ENCODE results near the gene PTPN4. TPM values are rescaled to one million over a fixed set of nuclear protein-coding genes. Genes with fewer than 3 reads are reported as not detected.

PTPN4 gene, protein sequence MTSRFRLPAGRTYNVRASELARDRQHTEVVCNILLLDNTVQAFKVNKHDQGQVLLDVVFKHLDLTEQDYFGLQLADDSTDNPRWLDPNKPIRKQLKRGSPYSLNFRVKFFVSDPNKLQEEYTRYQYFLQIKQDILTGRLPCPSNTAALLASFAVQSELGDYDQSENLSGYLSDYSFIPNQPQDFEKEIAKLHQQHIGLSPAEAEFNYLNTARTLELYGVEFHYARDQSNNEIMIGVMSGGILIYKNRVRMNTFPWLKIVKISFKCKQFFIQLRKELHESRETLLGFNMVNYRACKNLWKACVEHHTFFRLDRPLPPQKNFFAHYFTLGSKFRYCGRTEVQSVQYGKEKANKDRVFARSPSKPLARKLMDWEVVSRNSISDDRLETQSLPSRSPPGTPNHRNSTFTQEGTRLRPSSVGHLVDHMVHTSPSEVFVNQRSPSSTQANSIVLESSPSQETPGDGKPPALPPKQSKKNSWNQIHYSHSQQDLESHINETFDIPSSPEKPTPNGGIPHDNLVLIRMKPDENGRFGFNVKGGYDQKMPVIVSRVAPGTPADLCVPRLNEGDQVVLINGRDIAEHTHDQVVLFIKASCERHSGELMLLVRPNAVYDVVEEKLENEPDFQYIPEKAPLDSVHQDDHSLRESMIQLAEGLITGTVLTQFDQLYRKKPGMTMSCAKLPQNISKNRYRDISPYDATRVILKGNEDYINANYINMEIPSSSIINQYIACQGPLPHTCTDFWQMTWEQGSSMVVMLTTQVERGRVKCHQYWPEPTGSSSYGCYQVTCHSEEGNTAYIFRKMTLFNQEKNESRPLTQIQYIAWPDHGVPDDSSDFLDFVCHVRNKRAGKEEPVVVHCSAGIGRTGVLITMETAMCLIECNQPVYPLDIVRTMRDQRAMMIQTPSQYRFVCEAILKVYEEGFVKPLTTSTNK
- total RNA-seq, result 10 to 100 TPM; 23.3 to 45.4 (median 39.1) TPM

DNA sequence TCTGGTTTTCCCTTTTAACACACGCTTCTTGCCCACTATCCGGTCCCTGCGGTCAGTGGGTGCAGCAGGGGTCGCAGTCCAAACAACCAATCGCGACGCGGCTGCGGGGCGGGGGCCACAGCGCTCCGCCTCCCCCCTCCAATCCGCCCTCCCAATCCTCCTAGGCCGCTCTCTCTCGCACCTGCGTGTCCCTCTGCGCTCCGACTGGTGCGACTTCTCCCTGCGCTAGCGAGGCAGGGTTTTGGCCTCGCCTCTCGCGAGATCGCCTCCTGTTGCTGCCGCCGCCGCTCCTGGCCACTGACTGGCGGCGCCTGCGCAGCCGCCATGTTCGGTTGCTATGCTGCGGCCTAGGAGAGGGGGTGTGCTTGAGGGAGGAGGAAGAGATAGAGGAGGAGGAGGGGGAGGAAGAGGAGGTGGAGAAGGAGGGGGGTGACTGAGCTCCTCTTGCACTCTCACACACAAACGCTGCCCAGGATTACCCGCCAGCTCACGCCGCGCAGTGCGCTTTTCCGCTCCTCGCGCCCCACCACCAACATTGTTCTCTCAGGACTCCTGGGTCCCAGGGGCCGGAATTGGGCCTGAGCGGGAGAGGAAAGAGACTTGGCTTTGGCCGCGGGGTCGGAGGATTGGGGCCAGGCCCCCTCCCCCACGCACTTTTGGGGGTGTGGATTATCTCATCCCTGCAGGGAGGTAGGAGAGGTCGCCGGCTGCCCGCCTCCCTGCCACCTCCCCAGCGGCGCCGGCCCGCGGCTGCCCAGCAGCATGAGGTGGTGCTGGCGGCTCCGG is at the start of gene PTPN4:
PTPN4 (plus strand) TSS at position 472 of the 786 bp plus-strand sequence. CDS start 49,932 bp downstream, outside the sequence.
- TF ChIP-seq, protein P1, sequence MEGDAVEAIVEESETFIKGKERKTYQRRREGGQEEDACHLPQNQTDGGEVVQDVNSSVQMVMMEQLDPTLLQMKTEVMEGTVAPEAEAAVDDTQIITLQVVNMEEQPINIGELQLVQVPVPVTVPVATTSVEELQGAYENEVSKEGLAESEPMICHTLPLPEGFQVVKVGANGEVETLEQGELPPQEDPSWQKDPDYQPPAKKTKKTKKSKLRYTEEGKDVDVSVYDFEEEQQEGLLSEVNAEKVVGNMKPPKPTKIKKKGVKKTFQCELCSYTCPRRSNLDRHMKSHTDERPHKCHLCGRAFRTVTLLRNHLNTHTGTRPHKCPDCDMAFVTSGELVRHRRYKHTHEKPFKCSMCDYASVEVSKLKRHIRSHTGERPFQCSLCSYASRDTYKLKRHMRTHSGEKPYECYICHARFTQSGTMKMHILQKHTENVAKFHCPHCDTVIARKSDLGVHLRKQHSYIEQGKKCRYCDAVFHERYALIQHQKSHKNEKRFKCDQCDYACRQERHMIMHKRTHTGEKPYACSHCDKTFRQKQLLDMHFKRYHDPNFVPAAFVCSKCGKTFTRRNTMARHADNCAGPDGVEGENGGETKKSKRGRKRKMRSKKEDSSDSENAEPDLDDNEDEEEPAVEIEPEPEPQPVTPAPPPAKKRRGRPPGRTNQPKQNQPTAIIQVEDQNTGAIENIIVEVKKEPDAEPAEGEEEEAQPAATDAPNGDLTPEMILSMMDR (IDR thresholded peaks at IDR 0.05; ENCODE audit: low read depth), result no peak

DNA sequence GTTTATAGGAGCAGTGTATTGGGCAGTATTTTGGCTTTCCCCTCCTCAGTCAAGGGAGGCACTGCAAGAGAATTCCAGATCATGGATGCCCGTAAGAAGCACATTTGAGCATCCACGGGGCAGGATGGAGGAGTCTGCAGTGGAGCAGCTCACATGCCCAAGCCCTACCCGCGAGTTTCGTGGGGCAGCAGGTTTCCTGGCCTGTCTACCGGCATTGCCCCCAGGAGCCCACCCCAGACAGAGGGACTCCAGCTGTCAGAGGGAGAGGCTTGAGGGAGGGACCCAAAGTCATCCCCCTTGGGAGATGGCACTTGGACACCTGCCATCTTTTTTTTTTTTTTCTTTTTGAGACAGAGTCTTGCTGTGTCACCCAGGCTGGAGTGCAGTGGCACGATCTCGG is 49.4 kb upstream of the PTPN4 start:
- TF ChIP-seq, protein P1 (IDR thresholded peaks at IDR 0.05; ENCODE audit: low read depth), result no peak

DNA sequence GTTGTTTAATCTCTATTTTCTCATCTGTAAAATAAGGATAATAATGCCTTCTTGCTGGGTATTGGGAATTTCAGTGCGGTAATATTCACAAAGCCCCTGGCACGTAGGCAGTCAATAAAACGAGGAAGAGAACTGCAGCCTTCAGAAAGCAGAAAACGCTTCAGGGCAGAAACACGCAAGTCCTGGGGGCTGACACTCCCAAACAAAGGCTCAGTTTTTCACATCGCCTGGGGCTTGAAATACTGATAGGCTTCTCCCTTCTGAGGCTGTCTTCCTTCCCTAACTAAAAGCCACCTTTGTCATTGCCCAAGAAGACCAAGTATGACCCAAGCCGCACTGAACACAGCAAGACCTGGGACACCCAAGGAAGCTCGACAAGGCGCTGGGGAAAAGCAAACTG is 48.4 kb upstream of the PTPN4 start:
- TF ChIP-seq, protein P1 (IDR thresholded peaks at IDR 0.05; ENCODE audit: low read depth), result no peak

DNA sequence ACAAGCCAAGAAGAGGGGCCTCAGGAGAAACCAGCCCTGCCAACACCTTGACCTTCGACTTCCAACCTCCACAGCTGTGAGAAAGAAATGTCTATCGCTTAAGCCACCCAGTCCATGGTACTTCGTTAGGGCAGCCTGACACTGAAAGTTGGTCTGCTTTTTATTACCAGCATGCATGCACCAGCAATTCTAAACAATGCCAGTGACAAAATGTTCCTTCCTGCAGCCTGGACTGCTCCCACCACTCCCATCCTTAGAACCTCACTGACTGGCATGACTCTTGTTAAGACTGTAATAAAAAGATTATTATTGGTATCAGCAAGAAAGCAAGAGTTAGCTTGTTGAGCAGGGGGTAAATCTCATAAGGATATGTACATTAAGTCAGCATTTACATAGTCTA is 47.2 kb upstream of the PTPN4 start:
- TF ChIP-seq, protein P1 (IDR thresholded peaks at IDR 0.05; ENCODE audit: low read depth), result no peak

DNA sequence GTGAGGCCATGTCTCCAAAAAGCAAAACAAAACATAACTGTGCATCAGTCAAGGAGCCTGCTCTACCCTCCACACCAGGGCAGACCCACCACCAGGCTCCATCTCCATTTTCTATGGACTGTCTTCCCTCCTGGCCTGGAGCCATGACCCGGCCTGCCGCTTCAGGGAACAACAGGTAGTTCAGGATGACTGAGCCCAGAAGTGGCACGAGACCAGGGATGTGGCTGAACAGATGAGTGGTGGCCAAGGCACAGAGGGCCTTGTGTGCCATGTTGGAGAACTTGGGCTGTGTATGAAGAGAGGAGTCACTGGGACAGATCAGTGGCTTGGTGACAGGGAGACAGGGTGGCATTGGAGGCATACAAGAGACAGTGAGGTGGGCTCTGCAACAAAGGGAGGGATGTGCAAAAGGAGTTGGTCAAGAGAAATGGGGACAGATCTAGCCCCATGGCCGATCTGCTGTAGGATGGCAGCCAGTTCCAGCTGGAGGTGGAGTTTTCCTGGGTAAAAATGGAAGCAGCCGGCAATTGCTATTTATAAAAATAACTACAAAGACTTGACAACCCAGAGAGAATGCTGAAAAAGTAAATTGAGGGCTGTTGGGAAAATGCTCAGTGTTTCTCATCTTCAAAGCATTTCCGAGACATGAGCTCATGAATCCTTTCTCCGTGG is 45.8 kb upstream of the PTPN4 start:
- TF ChIP-seq, protein P1 (IDR thresholded peaks at IDR 0.05; ENCODE audit: low read depth), result no peak

DNA sequence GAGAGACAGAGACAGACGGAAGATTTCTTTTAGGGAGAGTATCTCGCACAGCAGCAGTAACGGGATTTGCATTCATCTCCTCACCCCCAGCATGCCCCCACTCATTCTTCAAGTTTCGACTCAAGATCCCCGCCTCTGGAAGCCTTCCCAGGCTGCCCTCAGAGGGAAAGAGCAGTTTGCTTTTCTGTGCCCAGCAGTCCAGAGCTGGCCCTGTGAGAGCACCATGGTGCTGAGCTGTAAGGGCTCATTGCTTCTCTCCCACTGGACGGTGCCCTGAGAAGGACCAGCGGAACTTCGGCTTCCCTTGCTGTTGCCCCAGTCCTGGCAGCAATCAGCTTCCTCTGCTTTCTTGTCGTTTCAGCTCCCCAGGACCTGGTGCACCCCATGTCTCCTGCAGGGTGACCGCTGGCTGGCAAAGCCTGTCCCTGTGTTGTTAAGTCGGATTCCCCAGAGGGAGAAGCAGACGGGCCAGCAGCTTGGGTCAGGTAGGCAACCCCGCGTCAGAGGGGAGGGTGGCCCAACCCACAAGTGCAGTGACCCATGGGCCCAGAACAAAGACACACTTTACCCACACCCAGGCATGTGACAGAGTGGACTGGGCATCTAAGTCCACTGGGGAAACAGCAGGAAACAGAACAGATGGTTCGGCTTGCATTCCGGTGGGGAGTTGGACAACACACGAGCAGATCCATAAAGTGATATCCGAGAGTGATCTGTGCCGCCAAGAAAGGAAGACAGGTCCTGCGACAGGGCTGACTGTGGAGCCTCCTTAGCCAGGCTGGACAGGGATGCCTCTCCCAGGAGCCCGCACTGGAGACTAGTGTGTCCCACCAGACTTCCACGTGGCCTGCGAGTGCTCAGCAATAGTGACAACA is 44.1 kb upstream of the PTPN4 start:
- TF ChIP-seq, protein P1 (IDR thresholded peaks at IDR 0.05; ENCODE audit: low read depth), result no peak

Measured in subcutaneous adipose tissue (tissue), 4 donors.